ENCODE measurements around the gene KLF13. TPM values are rescaled to one million over a fixed set of nuclear protein-coding genes. Genes with fewer than 3 reads are reported as not detected.

Gene KLF13
- total RNA-seq, 1 donor = 66.2 TPM

- DNase-seq (ENCODE audit: low read depth in 2 of 3, low spot score in 2 of 3) = no peak
These were observed 4.2 kb downstream of the KLF13 start for GRCh38 chr15:31330836-31331235.

GRCh38 chr15:31331389-31331788, 4.8 kb downstream of the KLF13 start:
- DNase-seq (ENCODE audit: low read depth in 2 of 3, low spot score in 2 of 3) = no peak

GRCh38 chr15:31332020-31332680, 5.5 kb downstream of the KLF13 start:
- peak in 1 of 3 donors; percentile 36 for DNase-seq (ENCODE audit: low read depth in 2 of 3, low spot score in 2 of 3)

- no peak for DNase-seq (ENCODE audit: low read depth in 2 of 3, low spot score in 2 of 3)
These were observed 6.0 kb downstream of the KLF13 start for GRCh38 chr15:31332681-31333071.

- DNase-seq (ENCODE audit: low read depth in 2 of 3, low spot score in 2 of 3) = no peak
These were observed 6.5 kb downstream of the KLF13 start for GRCh38 chr15:31333119-31333518.

DNA sequence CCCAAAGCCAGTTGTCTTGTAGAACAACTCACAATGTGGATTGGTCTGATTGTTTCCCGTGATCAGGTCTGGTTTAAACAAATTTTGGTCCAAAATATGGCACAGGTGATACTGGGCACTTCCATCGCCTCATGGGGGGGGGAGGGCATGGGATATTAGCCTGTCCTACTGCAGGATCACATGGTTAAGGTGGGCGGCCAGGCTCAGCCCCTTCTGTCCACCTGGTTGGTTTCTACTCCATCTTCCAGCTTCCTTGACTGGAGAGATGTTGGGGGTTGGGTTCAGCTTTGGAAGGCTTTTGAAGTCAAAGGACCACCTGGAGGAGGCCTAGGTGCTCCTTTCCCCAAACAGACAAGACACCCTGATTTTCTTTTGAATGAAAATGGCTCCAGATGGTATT, 7.2 kb downstream of the KLF13 start:
- DNase-seq (ENCODE audit: low read depth in 2 of 3, low spot score in 2 of 3) = no peak

DNA sequence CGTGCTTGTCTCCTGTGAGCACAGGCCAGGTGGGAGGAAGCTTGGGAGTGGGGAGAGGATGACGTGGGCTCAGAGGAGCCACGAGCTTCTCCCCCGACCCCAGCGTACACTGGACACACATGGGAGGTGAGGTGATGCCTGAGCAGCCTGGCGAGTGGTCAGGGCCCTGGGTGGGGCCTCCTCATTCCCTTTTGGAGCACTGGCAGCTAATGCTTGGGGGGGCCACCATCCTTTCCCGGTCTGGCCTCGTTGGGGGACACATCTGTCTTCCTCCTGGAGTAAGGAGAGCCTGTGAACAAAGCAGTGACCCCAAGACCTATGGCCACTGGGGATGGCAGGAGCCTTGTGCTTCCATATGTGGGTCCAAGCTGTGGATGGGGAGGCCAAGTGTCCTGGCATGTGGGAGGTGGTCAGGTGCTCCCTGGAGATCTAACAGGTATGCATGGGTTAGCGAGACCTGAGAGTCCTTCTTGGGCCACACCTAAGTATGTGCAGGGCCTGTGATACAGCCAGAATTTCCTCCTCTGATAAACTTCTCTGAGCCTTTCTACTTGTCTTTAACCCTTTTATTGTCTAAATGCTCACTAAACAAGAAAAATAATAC, 9.5 kb downstream of the KLF13 start:
- DNase-seq (ENCODE audit: low read depth in 2 of 3, low spot score in 2 of 3) = no peak

GRCh38 chr15:31336593-31337295, 10.1 kb downstream of the KLF13 start:
- DNase-seq (ENCODE audit: low read depth in 2 of 3, low spot score in 2 of 3) = no peak

DNA sequence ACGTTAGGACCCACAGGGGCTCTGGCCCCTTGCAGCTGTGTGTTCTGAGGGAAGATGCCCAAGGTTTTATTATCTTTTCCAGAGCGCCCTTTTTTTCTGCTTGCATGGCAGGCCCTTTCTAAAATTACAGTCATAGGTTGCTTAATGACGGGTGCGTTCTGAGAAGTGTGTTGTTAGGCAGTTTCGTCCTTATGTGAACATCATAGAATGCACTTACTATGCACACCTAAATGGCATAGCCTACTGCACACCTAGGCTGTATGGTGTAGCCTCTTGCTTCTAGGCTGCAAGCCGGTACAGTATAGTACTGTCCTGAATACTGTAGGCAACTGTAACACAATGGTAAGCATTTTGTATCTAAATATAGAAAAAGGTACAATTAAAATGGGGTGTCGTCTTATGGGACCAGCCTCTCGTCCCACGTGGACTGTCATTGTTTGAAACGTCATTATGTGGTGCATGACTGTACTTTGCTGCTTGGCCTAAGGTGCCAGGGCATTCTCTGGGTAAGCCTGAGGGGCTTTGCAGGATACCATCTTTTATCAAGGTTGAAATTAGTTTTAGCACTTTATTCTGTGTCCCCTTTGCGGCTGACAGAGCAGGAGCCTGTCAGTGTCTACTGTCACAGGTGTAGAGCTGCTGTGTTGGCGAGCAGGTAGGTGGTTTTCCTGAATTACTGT, 10.9 kb downstream of the KLF13 start:
- DNase-seq (ENCODE audit: low read depth in 2 of 3, low spot score in 2 of 3) = no peak

- no peak for DNase-seq (ENCODE audit: low read depth in 2 of 3, low spot score in 2 of 3)
These were observed 11.8 kb downstream of the KLF13 start for GRCh38 chr15:31338318-31338878.

GRCh38 chr15:31338879-31339557, 12.4 kb downstream of the KLF13 start:
- DNase-seq (ENCODE audit: low read depth in 2 of 3, low spot score in 2 of 3) = no peak

DNA sequence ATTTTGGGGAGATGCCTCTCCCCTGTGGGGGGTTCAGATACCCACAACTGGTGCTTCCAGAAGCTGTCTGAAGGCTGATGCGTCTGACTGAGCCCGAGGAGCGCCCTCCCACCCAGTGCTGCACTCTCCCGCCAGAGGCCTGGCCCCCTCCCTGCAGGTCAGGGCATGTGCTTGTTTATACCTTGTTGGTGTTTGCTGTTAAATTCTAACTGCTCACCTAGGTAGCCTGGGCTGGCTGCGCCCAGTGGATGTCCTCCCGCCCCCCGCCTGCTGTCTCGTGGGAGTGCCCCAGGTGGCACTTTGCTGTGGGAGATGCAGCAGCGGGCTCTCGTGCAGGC, 12.9 kb downstream of the KLF13 start:
- DNase-seq (ENCODE audit: low read depth in 2 of 3, low spot score in 2 of 3) = no peak

GRCh38 chr15:31340047-31340446, 13.4 kb downstream of the KLF13 start:
- no peak for DNase-seq (ENCODE audit: low read depth in 2 of 3, low spot score in 2 of 3)

GRCh38 chr15:31340592-31340991, 14.0 kb downstream of the KLF13 start:
- DNase-seq (ENCODE audit: low read depth in 2 of 3, low spot score in 2 of 3) = no peak

DNA sequence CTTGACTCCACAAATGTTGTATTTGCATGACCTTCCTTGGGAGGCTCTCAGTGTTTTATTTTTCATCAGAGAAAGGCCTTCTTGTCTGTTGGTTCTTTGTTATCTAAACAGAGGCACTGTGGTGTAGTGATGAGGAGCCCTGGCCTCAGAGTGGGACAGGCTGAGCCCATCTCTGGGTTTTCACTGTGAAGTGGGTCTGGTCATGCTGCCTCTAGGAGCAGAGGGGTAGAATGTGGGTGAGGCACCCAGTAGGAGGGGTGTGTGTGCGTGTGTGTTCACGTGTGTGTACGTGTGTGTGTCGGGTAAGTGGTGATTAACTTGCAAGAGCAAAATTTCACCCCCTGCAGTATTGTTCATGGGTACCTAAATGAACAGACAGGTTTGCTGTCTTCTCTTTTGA, 14.4 kb downstream of the KLF13 start:
- DNase-seq (ENCODE audit: low read depth in 2 of 3, low spot score in 2 of 3) = no peak

DNA sequence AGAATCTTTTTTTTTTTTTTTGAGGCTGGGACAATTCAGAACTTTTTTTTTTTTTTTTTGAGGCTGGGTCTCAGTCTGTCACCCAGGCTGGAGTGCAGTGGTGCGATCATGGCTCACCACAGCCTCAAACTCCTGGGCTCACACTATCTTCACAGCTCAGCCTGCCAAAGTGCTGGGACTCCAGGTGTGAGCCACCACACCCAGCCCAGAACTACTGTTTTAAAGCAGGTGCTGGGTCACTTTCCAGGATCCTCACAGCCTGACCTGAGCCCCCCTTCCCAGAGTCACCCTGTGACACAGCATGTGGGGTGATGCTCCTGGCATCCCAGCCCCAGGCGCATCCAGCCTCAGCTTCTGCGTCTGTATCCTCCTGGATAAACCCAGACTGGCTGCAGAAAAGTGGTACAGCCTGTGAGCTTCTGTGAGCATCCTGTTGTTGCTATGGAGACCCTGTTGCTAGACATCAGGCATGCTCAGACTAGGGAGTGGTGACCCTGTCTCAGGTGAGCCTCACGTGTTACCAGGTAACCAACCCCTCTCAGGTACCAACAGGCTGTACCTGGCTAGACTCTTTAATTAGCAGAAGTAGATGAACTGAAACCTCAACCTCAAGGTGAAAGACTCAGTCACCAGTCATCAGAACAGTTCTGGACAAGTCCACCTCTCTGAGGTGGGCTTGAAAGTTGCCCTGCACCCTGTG, 15.0 kb downstream of the KLF13 start:
- no peak for DNase-seq (ENCODE audit: low read depth in 2 of 3, low spot score in 2 of 3)

DNA sequence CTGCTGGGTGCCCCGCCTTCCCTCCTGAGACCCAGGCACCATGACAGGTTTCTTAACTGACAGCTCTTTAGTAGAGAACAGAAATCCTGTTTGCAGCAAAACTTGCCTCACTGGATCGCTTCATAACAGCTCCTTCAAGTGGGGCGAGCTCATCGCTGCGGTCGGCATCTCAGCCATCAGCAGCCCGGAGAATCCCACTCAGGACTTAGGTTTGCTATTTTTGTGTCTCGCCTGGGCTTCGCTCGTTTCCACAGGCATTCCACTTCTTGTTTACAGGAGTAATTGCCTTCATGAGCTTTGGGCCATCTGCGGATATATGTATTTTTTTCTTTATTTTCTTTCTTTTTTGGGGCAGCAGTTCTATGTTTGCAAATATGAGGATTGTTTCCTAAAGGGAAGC, 15.7 kb downstream of the KLF13 start:
- no peak for DNase-seq (ENCODE audit: low read depth in 2 of 3, low spot score in 2 of 3)

- DNase-seq (ENCODE audit: low read depth in 2 of 3, low spot score in 2 of 3) = no peak
These were observed 16.4 kb downstream of the KLF13 start for GRCh38 chr15:31342781-31343626.

DNA sequence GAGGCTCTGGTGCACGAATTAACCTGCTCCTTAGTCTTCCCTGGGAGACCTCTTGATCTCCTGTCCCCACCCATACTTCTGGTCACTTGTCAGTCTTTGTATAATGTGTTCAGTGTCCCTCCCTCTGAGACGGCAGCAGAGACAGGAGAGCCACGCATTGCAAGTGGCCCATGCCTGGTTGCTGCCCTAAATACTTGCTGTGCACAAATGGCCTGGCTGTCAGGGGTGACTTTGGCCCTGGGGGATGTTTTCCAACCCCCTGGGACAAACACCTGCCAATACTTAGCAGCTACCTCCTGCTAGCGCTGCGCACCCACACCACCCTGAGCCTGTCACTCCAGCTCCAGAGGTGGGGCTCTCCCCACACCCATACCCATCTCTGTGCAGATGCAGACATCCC, 17.2 kb downstream of the KLF13 start:
- no peak for DNase-seq (ENCODE audit: low read depth in 2 of 3, low spot score in 2 of 3)

All from hematopoietic multipotent progenitor cell (in vitro differentiated cells).